HG02970 (cell line): ENCODE measurements around the gene SPRY1.

ENCODE experiments used
- ATAC-seq: cut with Tn5 transposase; IDR thresholded peaks from one replicate; pipeline ENCODE4 v1.9.1; 2021; ENCODE audit warnings: mild to moderate bottlenecking, moderate library complexity, moderate number of reproducible peaks; ENCODE audit not compliant: unreplicated experiment, low FRiP score

Gene SPRY1

GRCh38 chr4:123406872-123407271 lies 10.3 kb downstream of the SPRY1 start:
- ATAC-seq: no peak

- no peak for ATAC-seq
These were observed 12.0 kb downstream of the SPRY1 start for GRCh38 chr4:123408471-123409084.

- ATAC-seq: no peak
These were observed 12.7 kb downstream of the SPRY1 start for GRCh38 chr4:123409334-123409733.

GRCh38 chr4:123411514-123411913 lies 14.9 kb downstream of the SPRY1 start:
- no peak for ATAC-seq

- ATAC-seq: peak; percentile 66
These were observed 15.5 kb downstream of the SPRY1 start for GRCh38 chr4:123412091-123412505.

GRCh38 chr4:123412700-123413512 lies 16.3 kb downstream of the SPRY1 start:
- no peak for ATAC-seq

- ATAC-seq: no peak
These were observed 19.0 kb downstream of the SPRY1 start for GRCh38 chr4:123415576-123415975.

GRCh38 chr4:123415977-123416376 lies 19.4 kb downstream of the SPRY1 start:
- no peak for ATAC-seq

- ATAC-seq: no peak
These were observed 21.2 kb downstream of the SPRY1 start for GRCh38 chr4:123417813-123418212.

- no peak for ATAC-seq
These were observed 21.8 kb downstream of the SPRY1 start for GRCh38 chr4:123418351-123418931.

GRCh38 chr4:123419885-123420755 lies 23.5 kb downstream of the SPRY1 start:
- ATAC-seq: no peak

GRCh38 chr4:123421227-123421936 lies 24.8 kb downstream of the SPRY1 start:
- ATAC-seq: no peak

GRCh38 chr4:123421937-123422781 lies 25.6 kb downstream of the SPRY1 start:
- no peak for ATAC-seq

- ATAC-seq: no peak
These were observed 27.2 kb downstream of the SPRY1 start for GRCh38 chr4:123423819-123424218.

GRCh38 chr4:123427951-123428350 lies 31.4 kb downstream of the SPRY1 start:
- no peak for ATAC-seq

- no peak for ATAC-seq
These were observed 33.4 kb downstream of the SPRY1 start for GRCh38 chr4:123430031-123430430.

GRCh38 chr4:123430501-123430900 lies 33.9 kb downstream of the SPRY1 start:
- no peak for ATAC-seq

GRCh38 chr4:123433573-123433972 lies 37.0 kb downstream of the SPRY1 start:
- ATAC-seq: no peak

GRCh38 chr4:123433976-123434375 lies 37.4 kb downstream of the SPRY1 start:
- no peak for ATAC-seq
